GM18526 (cell line): ENCODE results near the gene CLASP1.

Experiments
- POLR2A ChIP-seq: IDR thresholded peaks from 3 replicates; pipeline ENCODE4 v1.6.1; 2011; ENCODE audit not compliant: insufficient read length; ENCODE audit errors: extremely low read depth

The CLASP1 gene

GRCh38 chr2:121418494-121419058, 230.7 kb downstream of the CLASP1 start:
- TF ChIP-seq POLR2A, result no peak

DNA sequence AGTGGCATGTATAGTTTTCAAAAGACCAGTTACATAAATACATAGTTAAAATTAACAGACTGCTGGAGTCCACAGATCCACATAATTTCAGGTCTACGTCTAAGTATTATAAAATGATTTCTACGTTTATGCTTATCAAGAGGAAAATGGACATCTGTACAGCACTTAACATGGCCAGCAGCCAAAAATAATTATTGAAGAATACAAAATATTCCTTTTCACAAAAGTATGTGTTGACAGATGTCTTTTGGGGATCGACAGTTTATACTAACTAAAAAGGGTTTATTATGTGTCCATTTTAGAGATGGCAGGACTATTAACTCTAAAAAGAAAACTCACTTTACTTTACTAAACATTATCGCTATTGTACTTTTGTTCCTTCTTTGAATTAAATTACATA, 231.4 kb downstream of the CLASP1 start:
- TF ChIP-seq POLR2A, result no peak

DNA sequence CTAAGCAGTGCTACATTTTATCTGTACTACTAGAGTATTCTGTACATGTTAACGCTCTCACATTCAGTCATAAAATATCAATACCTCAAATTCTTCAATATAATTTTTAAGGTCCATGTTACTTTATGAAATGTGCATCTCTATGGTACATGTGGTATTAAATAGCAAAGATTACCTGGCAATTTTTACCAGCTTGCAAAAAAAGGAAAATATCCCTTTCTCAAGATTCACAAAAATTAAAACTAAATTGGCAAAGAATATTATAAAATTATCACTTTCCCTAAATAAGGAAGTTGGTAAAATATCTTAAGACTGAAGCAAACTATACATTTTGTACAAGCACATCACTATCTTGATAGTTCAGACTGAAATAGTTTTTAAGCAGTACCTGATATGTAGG, 233.5 kb downstream of the CLASP1 start:
- TF ChIP-seq POLR2A, result no peak

DNA sequence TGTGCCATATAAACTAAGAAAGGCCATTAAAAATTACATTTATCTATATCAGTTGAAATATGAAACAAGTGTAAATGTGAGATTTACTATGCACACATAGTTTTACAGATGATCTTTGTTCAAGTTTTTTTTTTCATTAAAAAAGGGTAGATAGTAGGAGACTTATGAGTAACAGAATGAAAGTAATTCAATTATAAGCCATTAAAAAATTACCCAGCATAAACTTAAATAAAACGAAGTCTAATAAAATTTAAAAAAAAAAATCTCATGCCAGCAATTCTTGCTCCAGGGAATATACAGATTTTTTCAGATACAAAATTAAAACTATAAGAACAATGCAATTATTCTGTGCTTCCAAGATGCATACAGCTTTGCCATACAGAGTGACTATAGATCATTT, 236.9 kb downstream of the CLASP1 start:
- TF ChIP-seq POLR2A, result no peak

DNA sequence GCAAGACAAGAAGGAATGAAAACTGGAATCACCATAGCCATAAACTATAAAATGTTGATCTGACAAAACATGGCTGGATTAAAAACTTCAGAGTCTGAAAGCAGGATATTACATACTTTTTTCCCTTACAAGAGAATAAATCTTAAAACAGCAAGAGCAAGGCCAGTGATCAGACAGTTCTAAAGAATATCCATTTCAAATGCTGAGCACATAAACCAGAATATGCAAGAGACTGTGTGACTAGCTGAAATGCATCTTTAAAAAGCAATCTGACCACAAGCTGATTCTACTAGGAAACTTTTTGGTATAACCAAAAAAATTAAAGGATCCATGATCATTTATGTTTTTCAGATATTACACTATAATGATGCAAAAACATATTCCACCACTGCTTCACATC, 239.3 kb downstream of the CLASP1 start:
- no peak for TF ChIP-seq POLR2A

GRCh38 chr2:121409388-121409787, 239.9 kb downstream of the CLASP1 start:
- no peak for TF ChIP-seq POLR2A

- TF ChIP-seq POLR2A, result no peak
These were observed 240.6 kb downstream of the CLASP1 start for GRCh38 chr2:121408641-121409040.

- TF ChIP-seq POLR2A, result no peak
These were observed 244.0 kb downstream of the CLASP1 start for GRCh38 chr2:121405233-121405632.

- TF ChIP-seq POLR2A, result no peak
These were observed 249.1 kb downstream of the CLASP1 start for GRCh38 chr2:121400201-121400600.

DNA sequence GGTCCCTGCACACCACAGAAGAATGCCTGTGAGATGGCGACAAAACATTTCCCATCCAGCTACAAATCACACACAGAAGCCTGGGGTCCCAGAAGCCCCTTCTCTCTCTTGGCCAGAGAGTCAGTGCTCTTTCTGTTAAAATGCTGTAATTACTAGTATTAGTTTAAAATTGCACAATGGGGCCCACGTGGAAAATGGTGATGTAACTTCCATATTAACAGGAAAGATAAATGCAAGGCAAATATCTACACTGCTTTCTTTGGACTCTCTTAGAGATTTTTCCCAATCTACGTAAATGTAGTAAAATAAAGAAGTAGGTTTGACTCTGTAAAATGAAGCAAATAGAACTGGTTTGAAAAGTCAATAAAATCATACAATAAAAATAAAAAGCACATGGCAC, 250.4 kb downstream of the CLASP1 start:
- TF ChIP-seq POLR2A, result no peak

DNA sequence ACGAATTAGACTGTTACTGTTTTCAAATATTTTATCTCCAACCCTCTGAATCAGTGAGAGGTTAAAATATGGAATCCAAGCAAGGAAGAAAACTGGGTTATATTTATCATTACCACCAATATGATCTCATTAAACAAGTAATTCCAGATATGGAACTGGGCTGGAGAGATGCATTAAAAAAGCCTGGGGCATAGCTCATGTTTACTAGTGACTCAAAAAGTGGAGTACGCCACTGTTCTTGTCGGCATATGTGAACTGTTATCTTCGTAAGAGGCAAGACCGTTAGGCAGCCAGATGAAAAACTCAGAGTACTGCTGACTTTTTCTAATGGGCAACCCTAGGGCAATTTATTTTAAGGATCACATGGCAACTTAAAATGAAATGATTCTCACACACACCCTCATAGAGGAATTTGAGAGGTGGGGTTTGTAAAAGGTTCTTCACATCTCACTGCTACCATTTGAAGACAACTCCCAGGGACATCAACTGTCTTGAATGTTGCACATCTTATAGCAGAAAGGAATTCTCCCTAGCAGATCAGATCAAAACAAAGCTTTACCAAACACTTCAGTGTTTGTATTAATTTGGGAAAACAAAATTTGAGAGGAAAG, 259.1 kb downstream of the CLASP1 start:
- TF ChIP-seq POLR2A, result no peak

- TF ChIP-seq POLR2A, result no peak
These were observed 260.9 kb downstream of the CLASP1 start for GRCh38 chr2:121388371-121388770.

DNA sequence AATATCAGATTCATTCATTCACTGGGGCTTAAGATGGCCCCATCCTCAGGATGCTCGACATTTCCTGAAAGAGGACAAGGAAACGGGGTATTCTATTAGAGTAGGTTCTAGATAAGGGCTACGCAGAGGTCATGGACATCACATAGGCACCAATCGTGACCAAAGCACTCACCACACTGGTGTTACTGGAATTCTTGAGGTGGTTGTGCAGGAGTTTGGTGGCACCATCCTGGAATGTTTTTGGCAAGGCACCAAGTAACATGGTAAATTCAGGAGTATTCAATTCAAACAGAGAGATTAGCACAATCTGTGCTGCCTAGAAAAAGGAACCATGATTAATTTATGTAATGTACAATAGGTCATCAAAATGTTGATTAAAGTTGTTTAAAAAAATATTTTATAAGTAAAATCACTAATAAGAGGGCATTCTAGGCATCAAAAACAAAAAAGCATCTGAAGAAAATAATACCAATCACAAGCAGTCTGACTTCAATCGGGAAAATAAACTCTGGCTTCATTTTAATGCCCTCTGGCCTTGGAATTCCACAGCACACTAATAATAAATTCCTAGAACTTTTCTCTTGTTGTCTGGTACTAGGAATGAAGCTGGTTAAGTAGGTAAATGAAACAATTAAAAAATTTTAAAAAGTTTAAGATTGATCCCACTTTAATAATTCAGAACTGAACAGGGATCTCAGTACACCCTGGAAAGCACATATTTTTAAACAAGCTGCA, 261.5 kb downstream of the CLASP1 start:
- TF ChIP-seq POLR2A, result no peak

- TF ChIP-seq POLR2A, result no peak
These were observed 262.6 kb downstream of the CLASP1 start for GRCh38 chr2:121386707-121387106.

DNA sequence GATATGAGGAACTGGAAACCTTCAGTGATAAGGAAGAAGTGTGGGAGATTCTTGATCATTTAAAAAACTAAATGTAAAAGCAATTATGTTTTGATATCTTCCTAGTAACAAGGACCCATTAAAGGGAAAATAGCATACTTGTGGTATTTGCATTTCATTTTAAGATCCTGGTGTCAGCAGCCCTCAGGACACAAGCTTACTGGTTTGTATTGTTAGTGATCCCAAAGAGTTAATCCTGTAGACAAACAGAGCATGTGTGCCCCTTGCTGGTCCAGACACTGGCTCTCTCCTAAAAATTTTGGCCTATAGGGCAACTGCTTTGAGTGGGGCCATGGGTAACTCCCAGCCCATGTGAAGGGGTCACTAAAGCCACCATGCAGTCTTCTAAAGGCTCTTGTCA, 263.2 kb downstream of the CLASP1 start:
- no peak for TF ChIP-seq POLR2A

- no peak for TF ChIP-seq POLR2A
These were observed 266.5 kb downstream of the CLASP1 start for GRCh38 chr2:121382744-121383143.

- TF ChIP-seq POLR2A, result no peak
These were observed 271.6 kb downstream of the CLASP1 start for GRCh38 chr2:121377646-121378045.
